ENCODE data around the gene DPY19L1. TPM values are rescaled to one million over a fixed set of nuclear protein-coding genes. Genes with fewer than 3 reads are reported as not detected.
"Not testable (repeated sequence)": the region's sequence is repeated elsewhere in the genome, so short reads cannot be mapped to it uniquely, and the experiment has no call there.

The DPY19L1 gene
- total RNA-seq, 1 donor from 2014 or later, result 48.2 TPM

GRCh38 chr7:34895202-34895601 is 142.1 kb downstream of the DPY19L1 start:
- Mint-ChIP-seq H3K4me1 (no peaks in the 10 kb centered on the region), H3K4me3 (no peak overlapping the region), H3K27me3 (ENCODE audit: insufficient read depth, low read depth) (peaks cover 3% of the 10 kb centered on the region), H3K27ac (no peak overlapping the region), H3K36me3 (peaks cover 5% of the 10 kb centered on the region), H3K9me3 (peaks cover 24% of the 10 kb centered on the region)
- no peak overlapping the region for H3K4me3 ChIP-seq
- H3K4me1 ChIP-seq, result no peaks in the 10 kb centered on the region
- H3K4me2 ChIP-seq, result no peak overlapping the region
- H3K79me2 ChIP-seq (ENCODE audit: low read depth), result no peaks in the 10 kb centered on the region
- H3K27me3 ChIP-seq, result no peaks in the 10 kb centered on the region
- H2AFZ ChIP-seq (replicated peaks), result no peak overlapping the region
- TF ChIP-seq EZH2phosphoT487 (IDR thresholded peaks at IDR 0.05), result no peak
- H3K36me3 ChIP-seq, result no peaks in the 10 kb centered on the region
- no peak overlapping the region for H3K9ac ChIP-seq
- no peaks in the 10 kb centered on the region for H4K20me1 ChIP-seq (ENCODE audit: low read depth)
- no peak overlapping the region for H3K27ac ChIP-seq
- no peaks in the 10 kb centered on the region for H3K9me3 ChIP-seq (ENCODE audit: low read depth)
- no peaks in the 10 kb centered on the region for H3F3A ChIP-seq (ENCODE audit: low read depth)
- DNase-seq (ENCODE audit: low spot score), result no peak

DNA sequence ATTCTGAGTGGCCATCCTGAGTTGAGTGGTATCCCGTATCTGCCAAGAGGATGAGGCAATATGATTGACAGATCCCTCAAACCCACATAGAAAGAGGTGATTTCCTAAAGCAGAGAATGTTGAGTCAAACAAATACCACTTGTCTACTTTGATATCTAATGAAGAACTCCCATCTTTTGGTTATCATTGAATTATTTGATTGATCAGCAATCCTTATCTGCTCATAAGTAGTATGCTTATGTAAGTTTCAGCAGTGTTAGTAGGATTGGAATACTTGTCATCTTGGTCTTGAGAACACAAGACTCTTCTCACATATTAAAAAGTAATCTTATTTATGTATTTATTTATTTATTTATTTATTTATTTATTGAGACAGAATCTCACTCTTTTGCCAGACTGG is 147.3 kb downstream of the DPY19L1 start:
- H3K9ac ChIP-seq, result no peak overlapping the region
- H3K27me3 ChIP-seq, result no peaks in the 10 kb centered on the region
- no peaks in the 10 kb centered on the region for H3F3A ChIP-seq (ENCODE audit: low read depth)
- no peak for DNase-seq (ENCODE audit: low spot score)
- H3K4me1 ChIP-seq, result no peaks in the 10 kb centered on the region
- no peaks in the 10 kb centered on the region for H3K4me1 Mint-ChIP-seq
- H2AFZ ChIP-seq (replicated peaks), result no peak overlapping the region
- no peak overlapping the region for H3K4me3 ChIP-seq
- H3K36me3 Mint-ChIP-seq, result peaks cover 4% of the 10 kb centered on the region
- no peaks in the 10 kb centered on the region for H4K20me1 ChIP-seq (ENCODE audit: low read depth)
- H3K27ac ChIP-seq, result no peak overlapping the region
- no peaks in the 10 kb centered on the region for H3K79me2 ChIP-seq (ENCODE audit: low read depth)
- no peaks in the 10 kb centered on the region for H3K9me3 ChIP-seq (ENCODE audit: low read depth)
- no peak overlapping the region for H3K4me2 ChIP-seq
- no peak overlapping the region for H3K4me3 Mint-ChIP-seq
- no peaks in the 10 kb centered on the region for H3K36me3 ChIP-seq
- TF ChIP-seq EZH2phosphoT487 (IDR thresholded peaks at IDR 0.05) (no peak), EZH2 (IDR thresholded peaks at IDR 0.05) (no peak), CTCF (IDR thresholded peaks at IDR 0.05) (no peak)
- H3K9me3 Mint-ChIP-seq, result peaks cover 13% of the 10 kb centered on the region
- H3K27me3 Mint-ChIP-seq (ENCODE audit: insufficient read depth, low read depth), result no peaks in the 10 kb centered on the region
- H3K27ac Mint-ChIP-seq, result no peak overlapping the region

GRCh38 chr7:34886856-34887255 is 150.4 kb downstream of the DPY19L1 start:
- no peaks in the 10 kb centered on the region for H3K27me3 ChIP-seq
- H3K4me3 ChIP-seq, result no peak overlapping the region
- no peaks in the 10 kb centered on the region for H3K27me3 Mint-ChIP-seq (ENCODE audit: insufficient read depth, low read depth)
- no peaks in the 10 kb centered on the region for H3K4me1 Mint-ChIP-seq
- no peaks in the 10 kb centered on the region for H3K36me3 ChIP-seq
- H3K27ac Mint-ChIP-seq, result no peak overlapping the region
- H3K4me3 Mint-ChIP-seq, result no peak overlapping the region
- H3K9ac ChIP-seq, result no peak overlapping the region
- no peak overlapping the region for H3K4me2 ChIP-seq
- no peaks in the 10 kb centered on the region for H3K4me1 ChIP-seq
- no peaks in the 10 kb centered on the region for H4K20me1 ChIP-seq (ENCODE audit: low read depth)
- H3K36me3 Mint-ChIP-seq, result peaks cover 6% of the 10 kb centered on the region
- no peak overlapping the region for H3K27ac ChIP-seq
- H3K79me2 ChIP-seq (ENCODE audit: low read depth), result no peaks in the 10 kb centered on the region
- H2AFZ ChIP-seq (replicated peaks), result no peak overlapping the region
- H3K9me3 ChIP-seq (ENCODE audit: low read depth), result peaks cover 9% of the 10 kb centered on the region
- no peaks in the 10 kb centered on the region for H3F3A ChIP-seq (ENCODE audit: low read depth)
- peaks cover 17% of the 10 kb centered on the region for H3K9me3 Mint-ChIP-seq
- TF ChIP-seq EZH2phosphoT487 (IDR thresholded peaks at IDR 0.05) (no peak), EZH2 (IDR thresholded peaks at IDR 0.05) (no peak), CTCF (IDR thresholded peaks at IDR 0.05) (no peak)
- DNase-seq (ENCODE audit: low spot score), result no peak

DNA sequence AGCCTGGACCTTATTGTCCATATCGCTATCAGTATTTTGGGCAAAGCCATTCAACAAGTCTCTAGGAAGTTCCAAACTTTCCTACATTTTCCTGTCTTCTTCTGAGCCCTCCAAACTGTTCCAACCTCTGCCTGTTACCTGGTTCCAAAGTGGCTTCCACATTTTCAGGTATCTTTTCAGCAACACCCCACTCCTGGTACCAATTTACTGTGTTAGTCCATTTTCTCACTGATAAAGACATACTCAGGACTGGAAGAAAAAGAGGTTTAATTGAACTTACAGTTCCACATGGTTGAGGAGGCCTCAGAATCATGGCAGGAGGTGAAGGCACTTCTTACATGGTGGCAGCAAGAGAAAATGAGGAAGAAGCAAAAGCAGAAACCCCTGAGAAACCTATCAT is 153.4 kb downstream of the DPY19L1 start:
- not testable (repeated sequence) for DNase-seq (ENCODE audit: low spot score); H3K36me3 Mint-ChIP-seq; H3F3A ChIP-seq (ENCODE audit: low read depth); H3K4me3 ChIP-seq; H3K4me3 Mint-ChIP-seq; H3K9me3 ChIP-seq (ENCODE audit: low read depth); H2AFZ ChIP-seq (replicated peaks); H3K4me1 Mint-ChIP-seq; H3K9ac ChIP-seq; H3K27ac Mint-ChIP-seq; H3K4me1 ChIP-seq; H4K20me1 ChIP-seq (ENCODE audit: low read depth); H3K27me3 ChIP-seq; H3K4me2 ChIP-seq; H3K79me2 ChIP-seq (ENCODE audit: low read depth); H3K27me3 Mint-ChIP-seq (ENCODE audit: insufficient read depth, low read depth); H3K27ac ChIP-seq; H3K36me3 ChIP-seq
- H3K9me3 Mint-ChIP-seq, result peaks cover 18% of the 10 kb centered on the region
